ENCODE data around the gene NGEF.

DNA sequence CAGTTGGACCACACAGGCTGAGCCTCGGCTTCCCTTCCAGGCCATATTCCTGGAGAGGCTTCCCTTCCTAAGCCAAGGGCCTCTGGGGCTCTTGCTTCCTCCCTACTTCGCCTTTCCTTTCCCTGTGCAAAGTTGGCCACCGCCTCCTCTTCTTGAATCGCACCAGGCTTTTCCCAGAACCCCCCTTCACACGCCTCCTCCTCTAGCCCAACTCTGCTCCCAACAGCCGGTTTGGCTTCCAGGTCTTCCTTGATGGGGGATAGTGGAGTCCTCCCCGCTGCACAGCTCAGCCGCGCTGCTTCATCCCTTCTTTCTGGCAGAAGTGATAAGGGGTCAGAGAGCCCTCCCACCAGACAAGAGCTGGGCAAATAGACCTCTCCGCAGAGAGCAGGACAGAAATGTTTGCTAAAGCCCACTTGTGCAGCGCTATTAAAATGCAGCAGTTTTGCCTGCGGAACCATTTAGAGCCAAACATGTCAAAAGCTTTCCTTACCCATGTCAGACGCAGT lies 86.6 kb downstream of the NGEF start:
- TF ChIP-seq, protein P1, sequence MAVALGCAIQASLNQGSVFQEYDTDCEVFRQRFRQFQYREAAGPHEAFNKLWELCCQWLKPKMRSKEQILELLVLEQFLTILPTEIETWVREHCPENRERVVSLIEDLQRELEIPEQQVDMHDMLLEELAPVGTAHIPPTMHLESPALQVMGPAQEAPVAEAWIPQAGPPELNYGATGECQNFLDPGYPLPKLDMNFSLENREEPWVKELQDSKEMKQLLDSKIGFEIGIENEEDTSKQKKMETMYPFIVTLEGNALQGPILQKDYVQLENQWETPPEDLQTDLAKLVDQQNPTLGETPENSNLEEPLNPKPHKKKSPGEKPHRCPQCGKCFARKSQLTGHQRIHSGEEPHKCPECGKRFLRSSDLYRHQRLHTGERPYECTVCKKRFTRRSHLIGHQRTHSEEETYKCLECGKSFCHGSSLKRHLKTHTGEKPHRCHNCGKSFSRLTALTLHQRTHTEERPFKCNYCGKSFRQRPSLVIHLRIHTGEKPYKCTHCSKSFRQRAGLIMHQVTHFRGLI (tag by site-specific recombination; IDR thresholded peaks at IDR 0.05): no peak
- TF ChIP-seq GLIS1 (tag by site-specific recombination; IDR thresholded peaks at IDR 0.05) (no peak), ZNF561 (tag by site-specific recombination; IDR thresholded peaks at IDR 0.05; ENCODE audit: borderline replicate concordance) (no peak), KLF16 (tag by site-specific recombination; IDR thresholded peaks at IDR 0.05) (no peak), HOXA7 (CRISPR knock-in tag; IDR thresholded peaks at IDR 0.05; ENCODE audit: borderline replicate concordance) (no peak), ZNF24 (tag by site-specific recombination; IDR thresholded peaks at IDR 0.05) (no peak), YY1 (tag by site-specific recombination; IDR thresholded peaks at IDR 0.05) (no peak), HOXD13 (CRISPR knock-in tag; IDR thresholded peaks at IDR 0.05; ENCODE audit: borderline replicate concordance) (no peak), ZNF302 (tag by site-specific recombination; IDR thresholded peaks at IDR 0.05; ENCODE audit: low read depth) (no peak), ZNF274 (IDR thresholded peaks at IDR 0.05; ENCODE audit: low read length) (no peak), ZNF274 (tag by site-specific recombination; IDR thresholded peaks at IDR 0.05; ENCODE audit: borderline replicate concordance) (no peak), ZNF184 (tag by site-specific recombination; IDR thresholded peaks at IDR 0.05) (no peak)
- TF ChIP-seq, protein P2, sequence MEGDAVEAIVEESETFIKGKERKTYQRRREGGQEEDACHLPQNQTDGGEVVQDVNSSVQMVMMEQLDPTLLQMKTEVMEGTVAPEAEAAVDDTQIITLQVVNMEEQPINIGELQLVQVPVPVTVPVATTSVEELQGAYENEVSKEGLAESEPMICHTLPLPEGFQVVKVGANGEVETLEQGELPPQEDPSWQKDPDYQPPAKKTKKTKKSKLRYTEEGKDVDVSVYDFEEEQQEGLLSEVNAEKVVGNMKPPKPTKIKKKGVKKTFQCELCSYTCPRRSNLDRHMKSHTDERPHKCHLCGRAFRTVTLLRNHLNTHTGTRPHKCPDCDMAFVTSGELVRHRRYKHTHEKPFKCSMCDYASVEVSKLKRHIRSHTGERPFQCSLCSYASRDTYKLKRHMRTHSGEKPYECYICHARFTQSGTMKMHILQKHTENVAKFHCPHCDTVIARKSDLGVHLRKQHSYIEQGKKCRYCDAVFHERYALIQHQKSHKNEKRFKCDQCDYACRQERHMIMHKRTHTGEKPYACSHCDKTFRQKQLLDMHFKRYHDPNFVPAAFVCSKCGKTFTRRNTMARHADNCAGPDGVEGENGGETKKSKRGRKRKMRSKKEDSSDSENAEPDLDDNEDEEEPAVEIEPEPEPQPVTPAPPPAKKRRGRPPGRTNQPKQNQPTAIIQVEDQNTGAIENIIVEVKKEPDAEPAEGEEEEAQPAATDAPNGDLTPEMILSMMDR (tag by site-specific recombination; IDR thresholded peaks at IDR 0.05): no peak
- TF ChIP-seq, protein P3, sequence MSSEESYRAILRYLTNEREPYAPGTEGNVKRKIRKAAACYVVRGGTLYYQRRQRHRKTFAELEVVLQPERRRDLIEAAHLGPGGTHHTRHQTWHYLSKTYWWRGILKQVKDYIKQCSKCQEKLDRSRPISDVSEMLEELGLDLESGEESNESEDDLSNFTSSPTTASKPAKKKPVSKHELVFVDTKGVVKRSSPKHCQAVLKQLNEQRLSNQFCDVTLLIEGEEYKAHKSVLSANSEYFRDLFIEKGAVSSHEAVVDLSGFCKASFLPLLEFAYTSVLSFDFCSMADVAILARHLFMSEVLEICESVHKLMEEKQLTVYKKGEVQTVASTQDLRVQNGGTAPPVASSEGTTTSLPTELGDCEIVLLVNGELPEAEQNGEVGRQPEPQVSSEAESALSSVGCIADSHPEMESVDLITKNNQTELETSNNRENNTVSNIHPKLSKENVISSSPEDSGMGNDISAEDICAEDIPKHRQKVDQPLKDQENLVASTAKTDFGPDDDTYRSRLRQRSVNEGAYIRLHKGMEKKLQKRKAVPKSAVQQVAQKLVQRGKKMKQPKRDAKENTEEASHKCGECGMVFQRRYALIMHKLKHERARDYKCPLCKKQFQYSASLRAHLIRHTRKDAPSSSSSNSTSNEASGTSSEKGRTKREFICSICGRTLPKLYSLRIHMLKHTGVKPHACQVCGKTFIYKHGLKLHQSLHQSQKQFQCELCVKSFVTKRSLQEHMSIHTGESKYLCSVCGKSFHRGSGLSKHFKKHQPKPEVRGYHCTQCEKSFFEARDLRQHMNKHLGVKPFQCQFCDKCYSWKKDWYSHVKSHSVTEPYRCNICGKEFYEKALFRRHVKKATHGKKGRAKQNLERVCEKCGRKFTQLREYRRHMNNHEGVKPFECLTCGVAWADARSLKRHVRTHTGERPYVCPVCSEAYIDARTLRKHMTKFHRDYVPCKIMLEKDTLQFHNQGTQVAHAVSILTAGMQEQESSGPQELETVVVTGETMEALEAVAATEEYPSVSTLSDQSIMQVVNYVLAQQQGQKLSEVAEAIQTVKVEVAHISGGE (tag by site-specific recombination; conservative IDR thresholded peaks at IDR 0.05; ENCODE audit: low read depth): no peak

Measured in HEK293 (cell line).